ENCODE data around the gene NEB.

NEB gene

DNA sequence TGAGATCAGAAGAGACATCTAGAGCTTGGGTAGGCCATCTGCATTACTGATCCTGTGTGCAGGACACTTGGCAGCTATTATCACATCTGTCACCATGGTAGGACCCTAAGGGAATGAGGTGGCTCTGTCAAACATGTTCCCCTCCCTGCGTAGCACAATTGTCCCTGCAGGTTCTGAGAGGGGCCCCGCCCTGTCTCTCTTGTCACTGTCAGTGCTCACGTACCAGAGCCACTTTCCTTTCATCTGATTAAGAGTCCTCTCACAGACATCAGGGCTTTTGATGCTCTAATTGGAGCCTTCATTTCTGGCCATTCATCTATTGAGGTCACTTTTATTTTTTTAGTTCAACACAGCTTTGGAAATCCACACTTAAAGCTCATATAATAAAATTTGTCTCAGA lies 38.5 kb downstream of the NEB start:
- DNase-seq (ENCODE audit: low read depth in 3 of 3), result no peak

DNA sequence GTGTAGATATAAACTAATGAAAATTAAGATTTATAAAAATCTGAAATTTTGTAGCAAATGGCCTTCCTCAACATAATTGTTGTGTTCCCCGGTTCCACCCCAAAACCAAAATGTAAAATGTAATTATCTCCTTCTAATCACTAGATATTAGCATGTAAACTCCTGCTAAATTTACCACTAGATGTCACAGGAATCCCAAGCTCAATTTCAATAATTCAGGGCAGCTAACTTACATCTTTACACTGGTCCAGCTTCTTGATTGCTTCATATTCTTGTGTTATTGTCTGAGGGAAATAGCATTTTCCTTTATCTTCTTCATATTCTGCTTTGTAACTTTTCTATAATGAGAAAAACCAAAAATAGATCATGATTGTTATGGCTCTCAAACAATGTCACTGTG lies 42.6 kb downstream of the NEB start:
- DNase-seq (ENCODE audit: low read depth in 3 of 3), result no peak

DNA sequence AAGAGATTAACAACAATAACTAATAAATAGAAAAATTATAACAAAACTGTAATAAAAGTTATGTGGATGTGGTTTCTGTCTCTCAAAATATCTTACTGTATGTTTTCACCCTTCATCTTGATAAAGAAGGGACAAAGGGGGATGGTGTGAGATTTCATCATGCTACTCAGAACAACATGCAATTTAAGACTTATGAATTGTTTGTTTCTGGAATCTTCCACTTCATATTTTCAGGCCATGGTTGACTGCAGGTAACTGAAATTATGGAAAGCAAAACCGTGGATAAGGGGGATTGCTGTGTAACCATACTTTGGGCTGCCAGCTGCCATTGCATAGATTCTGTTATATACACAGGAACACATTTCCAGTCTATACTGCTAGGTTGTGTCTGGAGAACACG lies 45.6 kb downstream of the NEB start:
- DNase-seq (ENCODE audit: low read depth in 3 of 3), result no peak

DNA sequence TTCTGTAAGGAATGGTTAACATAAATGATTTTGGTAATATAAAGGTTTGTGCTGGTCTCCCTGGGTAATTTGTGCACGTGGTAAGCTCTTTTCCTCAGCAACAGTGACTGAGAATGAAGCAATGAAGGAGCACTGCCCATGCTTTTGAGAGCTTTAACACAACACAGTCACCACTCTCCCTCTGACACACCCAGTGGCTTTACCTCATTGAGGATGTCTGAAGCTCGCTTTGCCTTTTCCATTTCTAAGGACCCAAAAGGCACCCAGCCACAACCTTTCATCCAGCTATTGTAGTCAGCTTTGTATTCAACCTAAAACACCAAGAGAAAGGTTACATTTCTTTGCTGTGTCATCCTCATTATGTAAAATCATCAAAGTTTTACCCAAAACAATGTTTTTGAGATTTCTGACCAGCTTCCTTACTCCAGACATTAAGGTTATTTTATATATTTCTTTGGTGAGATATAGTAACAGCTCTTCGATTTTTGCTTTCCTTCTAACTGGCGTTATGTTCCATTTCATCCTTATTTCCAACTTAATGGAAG lies 51.7 kb downstream of the NEB start:
- no peak for DNase-seq (ENCODE audit: low read depth in 3 of 3)

- no peak for DNase-seq (ENCODE audit: low read depth in 3 of 3)
These were observed 53.2 kb downstream of the NEB start for GRCh38 chr2:151681051-151681450.

- no peak for DNase-seq (ENCODE audit: low read depth in 3 of 3)
These were observed 54.3 kb downstream of the NEB start for GRCh38 chr2:151679994-151680393.

DNA sequence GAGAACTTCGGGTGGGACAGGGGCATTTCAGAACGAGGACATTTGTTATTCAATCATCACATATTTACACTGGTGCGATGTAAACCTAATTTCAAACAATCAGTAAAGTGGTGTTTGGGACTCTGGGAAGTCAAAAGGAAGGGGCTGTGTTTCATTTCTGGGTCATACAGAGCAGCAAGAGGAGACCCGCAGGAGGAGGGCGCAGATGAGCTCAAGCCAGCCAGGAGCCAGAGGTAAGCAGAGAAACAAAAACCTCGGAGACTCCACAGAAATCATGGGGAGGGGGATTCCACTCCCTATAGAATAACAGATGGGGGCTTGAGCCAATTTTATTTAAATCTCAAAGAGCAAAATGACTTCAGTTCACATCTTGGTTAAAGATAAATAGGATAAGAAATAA lies 55.4 kb downstream of the NEB start:
- DNase-seq (ENCODE audit: low read depth in 3 of 3), result no peak

GRCh38 chr2:151673016-151673415 lies 61.3 kb downstream of the NEB start:
- DNase-seq (ENCODE audit: low read depth in 3 of 3), result no peak

DNA sequence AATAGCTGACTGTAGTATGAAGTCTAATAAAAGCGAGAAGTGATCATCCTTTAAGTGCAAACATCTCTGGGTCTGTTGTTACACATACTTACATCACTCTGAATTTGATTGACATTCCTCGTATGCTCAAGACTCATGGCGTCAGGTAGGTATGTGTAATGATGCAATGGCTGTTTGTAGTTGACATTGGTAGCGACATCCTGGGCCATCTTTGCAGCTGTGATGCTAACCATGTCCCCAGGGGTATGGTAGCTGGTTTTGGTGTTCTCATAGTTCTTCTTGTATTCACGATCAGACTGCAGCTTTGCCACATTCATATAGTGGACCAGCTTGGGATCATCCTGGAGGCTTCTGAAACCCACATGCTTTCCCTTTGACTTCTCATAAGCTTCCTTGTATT lies 62.0 kb downstream of the NEB start:
- no peak for DNase-seq (ENCODE audit: low read depth in 3 of 3)

DNA sequence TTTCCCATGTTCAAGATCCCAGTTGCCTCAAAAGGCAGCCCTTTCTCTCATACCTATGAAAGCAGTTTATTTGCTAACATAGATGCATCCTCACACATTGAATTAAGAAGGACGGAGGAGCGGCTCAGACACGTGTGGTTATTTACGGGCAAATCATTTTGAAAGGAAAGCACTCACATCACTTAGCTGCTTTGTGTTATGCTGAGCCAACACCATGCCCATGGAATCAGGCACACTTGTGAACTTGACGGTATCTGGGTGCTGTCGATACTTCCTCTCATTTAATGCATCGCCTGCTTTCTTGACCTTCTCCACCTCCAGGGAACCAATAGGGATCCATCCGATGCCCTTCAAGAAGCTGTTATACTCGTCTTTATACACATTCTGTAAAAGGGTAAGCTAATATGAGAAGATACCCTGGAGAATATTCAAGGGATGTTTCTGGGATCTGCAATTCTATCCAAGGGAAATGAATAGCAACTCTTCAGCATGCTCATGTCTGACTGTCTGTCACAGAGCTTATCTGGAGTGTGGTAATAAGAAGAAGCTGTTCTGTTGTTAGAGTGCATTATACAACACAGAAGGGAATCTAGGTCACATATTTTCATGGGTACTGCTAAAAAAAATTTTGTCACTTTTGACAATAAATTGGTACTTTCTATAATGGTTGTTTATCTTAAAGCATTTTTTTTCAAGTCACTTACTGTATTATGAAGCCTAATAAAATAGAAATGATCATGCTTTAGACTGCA lies 63.3 kb downstream of the NEB start:
- DNase-seq (ENCODE audit: low read depth in 3 of 3), result no peak

DNA sequence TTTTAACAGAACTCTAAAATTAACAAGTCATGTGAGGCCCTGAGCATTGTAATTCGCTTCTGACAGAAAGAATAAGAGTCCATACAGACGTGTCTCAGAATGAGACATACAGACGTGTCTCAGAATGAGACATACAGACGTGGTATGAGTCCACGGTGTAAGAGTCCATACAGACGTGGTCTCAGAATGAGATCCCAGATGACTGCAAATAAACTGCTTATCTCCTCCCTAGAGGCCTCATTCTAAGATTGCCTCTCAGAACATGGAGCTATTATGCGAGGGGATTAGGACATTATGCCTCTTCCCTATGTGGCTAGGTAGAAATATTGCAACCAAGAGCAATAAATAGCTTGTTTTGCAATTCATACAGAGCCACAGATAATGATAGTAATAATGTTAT lies 63.9 kb downstream of the NEB start:
- DNase-seq (ENCODE audit: low read depth in 3 of 3), result no peak

GRCh38 chr2:151669585-151670081 lies 64.6 kb downstream of the NEB start:
- DNase-seq (ENCODE audit: low read depth in 3 of 3), result peak in 2 of 3 experiments; percentile 1 to 2

DNA sequence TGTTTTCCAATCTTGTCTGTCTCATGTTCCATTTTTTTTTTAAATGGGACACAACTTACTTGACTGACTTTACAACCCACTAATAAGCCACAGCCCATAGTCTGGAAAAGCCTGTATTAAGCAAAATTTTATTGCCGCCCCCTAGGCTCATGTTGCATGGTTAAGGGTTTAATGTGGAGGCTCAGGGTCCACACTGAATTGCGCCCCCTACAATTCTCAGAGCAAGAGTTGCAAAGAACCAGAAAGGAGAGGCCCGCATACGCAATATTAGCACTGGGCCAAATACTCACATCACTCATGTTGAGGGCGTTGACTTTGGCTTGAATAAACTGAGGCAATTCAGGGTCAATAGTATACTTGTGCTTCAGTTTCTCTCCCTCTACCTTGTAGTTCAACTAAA lies 65.5 kb downstream of the NEB start:
- DNase-seq (ENCODE audit: low read depth in 3 of 3), result no peak

DNA sequence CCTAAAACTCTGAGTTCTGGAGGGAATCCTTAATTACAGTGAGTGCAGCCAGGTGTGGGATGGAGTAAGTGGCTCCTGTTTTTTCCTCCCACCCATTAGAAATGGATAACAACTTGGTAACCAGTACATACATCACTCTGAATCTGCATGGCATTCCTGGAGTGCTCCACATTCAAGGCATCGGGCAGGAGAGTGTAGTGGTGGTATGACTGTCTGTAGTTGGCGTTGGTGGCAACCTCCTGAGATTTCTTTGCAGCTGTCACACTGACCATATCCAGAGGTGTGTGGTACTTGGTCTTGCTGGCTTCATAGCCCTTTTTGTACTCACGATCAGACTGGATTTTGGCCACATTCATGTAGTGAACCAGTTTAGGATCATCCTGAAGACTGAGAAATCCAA lies 68.3 kb downstream of the NEB start:
- DNase-seq (ENCODE audit: low read depth in 3 of 3), result no peak

DNA sequence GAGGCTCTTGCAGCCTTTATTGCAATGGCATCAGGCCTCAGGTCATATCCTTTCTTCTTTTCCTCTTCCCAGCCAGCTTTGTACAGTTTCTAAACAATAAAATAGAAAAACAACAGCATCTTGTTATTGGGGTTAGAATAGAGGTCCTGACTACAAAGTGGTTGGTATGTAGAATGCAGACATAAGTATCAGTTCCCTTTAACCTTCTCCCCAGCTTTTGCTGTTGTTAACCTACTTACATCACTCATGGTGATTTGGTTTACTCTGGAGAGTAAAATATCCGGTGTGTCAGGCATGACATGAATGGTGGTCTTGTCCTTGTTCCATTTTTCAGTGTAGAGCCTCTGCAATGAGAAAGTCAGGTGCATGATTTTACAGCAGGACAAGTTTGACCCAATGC lies 69.8 kb downstream of the NEB start:
- no peak for DNase-seq (ENCODE audit: low read depth in 3 of 3)

DNA sequence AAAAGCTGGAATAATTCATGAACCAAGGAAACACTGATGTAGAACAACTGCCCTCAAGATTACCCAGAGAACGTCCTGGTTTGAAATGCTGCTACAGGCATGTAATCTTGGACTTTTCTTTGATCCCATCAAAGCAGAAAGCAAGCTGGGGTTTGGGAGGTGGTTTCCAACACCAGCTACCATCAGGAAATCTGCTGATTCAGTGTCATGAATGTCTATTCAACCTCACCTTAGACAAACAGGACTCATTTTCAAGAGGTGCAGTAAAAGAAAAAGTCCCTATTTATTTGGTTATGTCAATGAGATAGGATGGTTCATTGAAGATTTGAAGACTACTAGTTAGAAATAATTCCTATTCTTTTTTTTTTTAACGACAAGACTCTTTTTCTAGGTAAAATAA lies 72.7 kb downstream of the NEB start:
- no peak for DNase-seq (ENCODE audit: low read depth in 3 of 3)

DNA sequence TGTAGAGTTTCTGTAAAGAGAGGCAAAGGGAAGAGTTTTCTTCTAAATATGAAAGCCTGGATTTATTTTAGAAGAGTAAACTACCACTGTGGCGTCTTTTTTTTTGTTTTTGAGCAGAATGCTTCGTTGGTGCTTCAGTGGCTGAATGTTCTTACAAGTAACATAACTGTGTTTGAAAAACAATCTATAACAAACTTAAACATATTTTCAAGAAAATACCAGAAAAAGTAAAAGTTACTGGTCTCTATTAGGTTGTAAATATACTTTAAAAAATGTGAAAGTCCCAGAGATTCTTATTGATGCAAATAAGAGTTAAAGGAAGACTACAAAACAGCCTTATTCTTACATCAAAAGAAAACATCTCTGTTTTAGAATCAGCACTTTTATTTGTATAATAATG lies 76.2 kb downstream of the NEB start:
- no peak for DNase-seq (ENCODE audit: low read depth in 3 of 3)

- no peak for DNase-seq (ENCODE audit: low read depth in 3 of 3)
These were observed 76.6 kb downstream of the NEB start for GRCh38 chr2:151657667-151658076.

DNA sequence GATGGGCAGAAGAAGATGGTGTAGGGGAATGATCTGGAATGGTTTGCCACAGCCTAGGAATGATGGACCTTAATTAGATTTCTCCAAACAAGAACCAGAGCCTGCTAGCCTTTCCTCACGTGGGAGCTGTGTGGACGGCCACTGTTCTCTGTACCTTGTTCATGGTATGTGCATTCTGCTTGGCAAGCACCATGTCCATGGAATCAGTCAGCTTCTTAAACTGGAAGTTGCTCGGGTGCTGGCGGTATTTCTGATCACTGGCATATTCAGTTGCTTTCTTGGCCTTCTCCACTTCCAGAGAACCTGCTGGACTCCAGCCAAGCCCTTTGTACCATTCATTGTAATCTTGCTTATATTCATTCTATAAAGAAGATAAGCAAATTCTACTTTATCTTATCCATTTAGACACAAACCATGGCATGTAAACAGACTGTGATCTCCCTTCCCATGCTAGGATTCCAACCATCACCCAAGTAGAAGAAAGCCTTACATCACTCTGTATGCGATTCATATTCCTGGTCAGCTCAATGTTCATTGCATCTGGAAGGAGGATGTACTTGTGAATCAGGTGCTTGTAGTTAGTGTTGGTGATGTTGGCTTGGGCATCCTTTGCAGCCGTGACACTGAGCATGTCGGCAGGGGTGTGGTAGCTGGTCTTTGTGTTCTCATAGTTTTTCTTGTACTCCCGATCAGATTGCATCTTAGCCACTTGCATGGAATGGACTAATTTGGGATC lies 78.4 kb downstream of the NEB start:
- DNase-seq (ENCODE audit: low read depth in 3 of 3), result no peak

- no peak for DNase-seq (ENCODE audit: low read depth in 3 of 3)
These were observed 79.4 kb downstream of the NEB start for GRCh38 chr2:151654891-151655290.

DNA sequence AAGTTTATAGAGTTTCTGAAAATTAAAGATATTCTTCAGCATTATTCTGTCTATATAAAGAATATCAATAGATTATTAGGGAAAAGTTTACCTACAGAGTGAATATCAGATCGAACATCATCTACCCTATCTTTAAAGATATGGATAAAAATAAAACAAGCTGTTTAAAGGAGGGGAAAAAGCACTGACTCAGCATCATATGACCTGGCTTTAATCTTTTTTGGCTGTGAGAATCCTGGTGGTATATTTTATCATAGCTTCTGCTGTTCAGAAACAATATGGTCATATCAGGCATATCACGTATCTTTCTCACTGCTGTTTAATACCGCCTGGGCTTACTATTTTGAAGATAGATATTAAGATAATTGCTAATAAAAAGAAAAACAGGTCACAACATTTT lies 80.2 kb downstream of the NEB start:
- DNase-seq (ENCODE audit: low read depth in 3 of 3), result no peak

- no peak for DNase-seq (ENCODE audit: low read depth in 3 of 3)
These were observed 83.0 kb downstream of the NEB start for GRCh38 chr2:151651274-151651673.

DNA sequence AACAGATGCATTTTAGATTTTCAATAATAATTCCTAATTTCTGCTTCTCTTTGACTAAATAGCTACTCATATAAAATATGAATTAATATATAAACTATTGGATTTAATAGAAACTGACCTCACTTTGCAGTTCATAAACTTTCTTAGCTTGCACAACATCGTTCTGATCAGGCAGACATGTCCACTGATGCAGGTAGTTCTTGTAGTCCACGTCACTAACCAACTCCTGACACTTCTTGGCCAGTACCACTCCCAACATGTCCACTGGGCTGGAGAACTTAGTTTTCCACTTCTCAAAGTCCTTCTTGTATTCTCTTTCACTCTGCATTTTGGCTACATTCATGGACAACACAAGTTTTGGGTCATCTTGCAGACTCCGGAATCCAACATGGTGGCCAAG lies 83.8 kb downstream of the NEB start:
- DNase-seq (ENCODE audit: low read depth in 3 of 3), result no peak
